ENCODE results near the gene CCDC91.
A peak's percentile ranks its signal among the peaks of the same experiment; 100 is the strongest.
"Not testable (repeated sequence)": the region's sequence is repeated elsewhere in the genome, so short reads cannot be mapped to it uniquely, and the experiment has no call there.

CCDC91 gene

DNA sequence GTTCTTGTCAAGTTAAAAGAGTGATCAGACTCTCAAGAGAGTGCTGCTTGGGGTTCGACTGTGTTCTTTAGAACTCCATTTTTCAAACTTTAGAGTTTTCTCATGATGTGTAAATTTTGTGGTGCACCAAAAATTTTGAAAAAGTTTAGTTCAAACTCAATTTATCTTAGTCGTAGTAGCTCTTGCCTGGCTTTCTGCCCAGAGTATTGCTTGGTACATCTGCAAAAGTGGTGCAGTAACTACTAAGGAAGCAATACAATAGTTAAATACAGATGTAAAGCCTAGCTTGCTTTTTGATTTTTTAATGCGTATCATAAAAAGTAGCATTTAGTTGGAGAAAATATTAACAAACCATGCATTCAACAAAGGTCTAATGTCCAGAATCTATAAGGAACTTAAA is 9.5 kb upstream of the CCDC91 start:
- no peak for DNase-seq (ENCODE audit: low read depth, low spot score)

DNA sequence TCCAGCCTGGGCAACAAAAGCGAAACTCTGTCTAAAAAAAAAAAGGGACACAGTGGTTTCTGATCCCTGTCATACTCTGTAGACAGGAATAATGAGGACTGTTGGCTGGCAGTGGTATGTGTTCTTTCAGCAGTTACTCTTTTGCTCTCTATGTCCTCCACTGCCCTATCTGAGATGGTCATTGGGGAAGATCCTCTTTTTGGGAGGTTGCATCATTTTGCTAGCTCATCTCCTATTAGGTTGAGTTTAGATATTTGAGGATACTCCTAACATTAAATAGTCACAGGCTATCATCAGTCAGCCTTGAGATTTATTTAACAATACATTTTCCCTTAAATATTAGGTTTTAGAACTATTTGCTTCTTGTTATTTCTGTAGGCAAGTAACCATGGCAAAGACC is 5.9 kb upstream of the CCDC91 start:
- no peak for DNase-seq (ENCODE audit: low read depth, low spot score)

DNA sequence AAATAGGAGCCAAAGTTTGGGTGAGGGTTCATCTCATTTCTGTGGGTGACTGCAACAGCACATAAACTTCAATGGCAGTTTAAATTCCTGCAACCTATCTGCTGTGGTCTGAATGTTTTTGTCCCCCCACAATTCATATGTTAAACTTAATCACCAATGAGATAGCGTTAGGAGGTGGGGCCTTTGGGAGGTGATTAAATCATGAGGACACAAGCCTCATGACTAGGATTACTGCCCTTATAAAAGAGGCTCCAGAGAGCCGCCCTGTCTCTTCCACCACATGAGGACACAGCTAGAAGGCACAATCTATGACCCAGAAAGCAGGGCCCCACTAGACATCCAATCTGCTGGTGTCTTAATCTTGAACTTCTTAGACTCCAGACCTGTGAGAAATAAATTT is 3.8 kb upstream of the CCDC91 start:
- no peak for DNase-seq (ENCODE audit: low read depth, low spot score)

DNA sequence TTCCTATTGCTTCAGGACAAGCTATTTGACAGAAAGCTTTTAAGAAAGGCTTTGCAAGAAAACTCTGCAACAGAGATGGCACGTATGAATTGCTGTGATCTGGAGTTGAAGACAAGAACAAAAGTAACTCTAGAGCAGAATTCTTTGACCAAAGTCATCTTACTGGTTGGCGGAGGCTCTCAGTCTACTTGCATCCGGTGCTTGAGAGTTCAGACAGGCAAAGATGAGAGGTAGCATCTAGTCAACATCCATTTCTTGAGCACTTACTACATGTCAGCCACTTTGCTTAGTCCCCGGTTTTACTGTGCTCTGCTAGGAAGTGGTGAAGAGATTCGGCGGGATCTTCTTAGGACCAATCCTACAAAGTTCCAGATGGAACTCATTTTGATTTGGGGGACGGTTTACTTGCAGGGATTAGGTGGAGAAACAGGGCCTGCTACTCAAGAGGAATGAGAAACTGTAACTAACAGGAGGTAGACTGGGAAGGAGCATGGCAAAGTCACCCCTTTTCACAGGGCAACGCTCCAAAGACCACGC is 404 bp upstream of the CCDC91 start:
- DNase-seq (ENCODE audit: low read depth, low spot score), result peak; percentile 16

DNA sequence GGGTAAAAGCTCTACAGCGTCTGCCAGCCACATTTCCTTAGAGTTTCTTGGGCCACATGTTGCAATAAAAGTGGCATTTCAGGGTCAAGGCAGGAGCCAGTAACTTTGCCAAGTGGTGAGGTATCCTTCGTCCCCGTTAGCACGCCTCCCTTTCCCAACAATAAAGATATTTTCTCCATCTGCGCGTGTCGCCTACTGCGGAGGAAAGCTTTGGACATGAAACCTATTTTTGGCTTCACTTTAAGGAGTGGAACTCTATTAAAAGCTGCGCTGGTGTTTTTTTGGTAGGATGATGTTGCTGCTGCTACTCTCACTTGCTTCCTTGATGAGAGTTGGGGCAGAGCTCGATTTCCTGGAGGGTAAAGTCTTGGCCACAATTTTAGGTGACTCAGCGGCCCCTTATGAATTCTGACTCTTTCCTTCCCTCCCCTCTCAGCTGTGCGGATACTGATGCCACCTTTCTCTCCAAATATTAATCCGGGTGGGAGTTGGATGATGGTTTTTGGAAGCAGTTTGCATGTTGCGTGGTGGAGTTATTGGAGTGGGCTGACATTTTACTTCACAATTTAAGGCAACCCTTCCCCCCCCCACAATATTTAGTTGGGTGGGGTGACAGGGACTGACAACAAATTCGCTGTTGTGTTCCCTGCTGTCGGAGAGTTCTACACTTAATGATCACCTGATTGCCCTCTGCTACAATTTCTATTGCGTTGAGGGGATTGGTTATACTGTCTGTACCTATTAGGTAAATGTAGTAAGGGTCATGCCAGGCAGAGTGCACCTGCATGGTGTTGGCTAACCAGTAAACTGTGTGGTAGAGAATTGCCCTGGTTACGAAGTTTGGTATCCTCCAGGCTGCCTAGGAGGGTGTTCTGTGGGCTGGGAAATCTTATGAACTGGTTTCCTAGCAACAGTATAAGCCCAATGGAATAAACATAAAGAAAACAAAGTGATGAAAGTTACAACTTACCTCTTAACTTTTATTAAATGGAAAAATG is 1.1 kb downstream of the CCDC91 start:
- DNase-seq (ENCODE audit: low read depth, low spot score), result no peak

DNA sequence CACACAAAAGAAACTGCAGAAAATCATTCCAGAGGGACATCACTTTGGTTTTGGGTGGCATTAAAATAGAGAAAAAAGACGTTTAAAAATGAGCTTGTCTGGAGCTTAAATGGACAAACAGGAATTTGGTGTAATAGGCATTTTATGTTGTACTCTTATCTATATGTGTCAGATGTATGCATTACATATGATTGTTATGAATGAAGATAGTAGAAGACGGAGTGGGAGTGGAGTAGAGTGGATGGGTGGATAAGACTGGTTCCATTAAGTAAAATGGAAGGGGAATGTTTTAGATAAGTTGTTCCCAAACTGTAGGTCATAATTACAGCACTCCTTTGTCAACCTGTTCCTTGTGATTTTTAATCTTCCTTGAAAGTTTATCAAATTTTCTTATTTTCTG is 1.9 kb downstream of the CCDC91 start:
- DNase-seq (ENCODE audit: low read depth, low spot score), result no peak

DNA sequence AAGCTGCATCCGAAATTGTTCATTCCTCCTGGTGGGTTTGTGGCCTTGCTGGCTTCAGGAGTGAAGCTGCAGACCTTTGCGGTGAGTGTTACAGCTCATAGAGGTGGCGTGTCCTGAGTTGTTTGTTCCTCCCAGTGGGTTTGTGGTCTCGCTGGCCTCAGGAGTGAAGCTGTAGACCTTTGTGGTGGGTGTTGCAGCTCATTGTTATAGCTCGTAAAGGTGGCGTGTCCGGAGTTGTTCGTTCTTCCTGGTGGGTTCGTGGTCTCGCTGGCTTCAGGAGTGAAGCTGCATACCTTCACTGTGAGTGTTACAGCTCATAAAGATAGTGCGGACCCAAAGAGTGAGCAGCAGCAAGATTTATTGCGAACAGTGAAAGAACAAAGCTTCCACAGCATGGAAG is 4.4 kb downstream of the CCDC91 start:
- not testable (repeated sequence) for DNase-seq (ENCODE audit: low read depth, low spot score)

DNA sequence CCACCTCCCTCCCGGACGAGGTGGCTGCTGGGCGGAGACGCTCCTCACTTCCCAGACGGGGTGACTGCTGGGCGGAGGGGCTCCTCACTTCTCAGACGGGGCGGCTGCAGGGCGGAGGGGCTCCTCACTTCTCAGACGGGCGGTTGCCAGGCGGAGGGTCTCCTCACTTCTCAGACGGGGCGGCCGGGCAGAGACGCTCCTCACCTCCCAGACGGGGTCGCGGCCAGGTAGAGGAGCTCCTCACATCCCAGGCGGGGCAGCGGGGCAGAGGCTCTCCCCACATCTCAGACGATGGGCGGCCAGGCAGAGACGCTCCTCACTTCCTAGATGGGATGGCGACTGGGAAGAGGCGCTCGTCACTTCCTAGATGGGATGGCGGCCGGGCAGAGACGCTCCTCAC is 10.9 kb downstream of the CCDC91 start:
- DNase-seq (ENCODE audit: low read depth, low spot score), result not testable (repeated sequence)

DNA sequence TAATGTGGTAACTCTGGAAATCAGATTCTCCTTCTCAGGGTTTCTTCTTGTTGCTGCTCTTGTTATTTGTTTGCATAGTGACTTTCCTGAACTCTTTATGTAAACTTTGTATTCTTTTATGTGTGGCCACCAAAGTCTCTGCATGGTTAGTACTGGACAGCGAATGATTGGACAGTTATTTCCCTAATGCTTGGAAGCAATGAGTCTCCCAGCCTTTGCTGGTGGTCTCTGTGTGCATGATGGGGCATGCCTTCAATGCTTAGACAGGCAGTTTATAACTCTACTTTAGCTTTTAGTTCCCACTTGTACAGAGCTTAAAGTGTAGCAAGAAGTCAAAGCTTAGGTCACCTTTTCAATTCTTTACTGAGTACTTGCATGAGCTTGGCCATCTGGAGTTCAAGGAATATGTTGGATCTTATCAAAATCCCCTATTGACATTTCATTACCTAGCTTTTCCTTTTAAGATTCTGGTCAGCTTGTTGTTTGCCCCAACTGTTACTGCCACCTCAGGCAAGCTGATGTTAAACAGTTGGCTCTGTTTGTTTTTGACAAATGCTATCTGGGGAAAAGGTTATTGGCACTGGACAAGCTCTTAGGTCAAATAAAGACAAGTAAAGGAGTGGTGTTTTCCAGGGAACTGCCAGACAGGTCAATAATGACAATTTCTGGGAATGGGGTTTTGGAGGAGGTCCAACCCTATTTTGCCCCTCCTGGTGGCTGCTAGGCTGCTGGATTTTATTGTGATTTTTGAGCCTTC is 12.3 kb downstream of the CCDC91 start:
- DNase-seq (ENCODE audit: low read depth, low spot score), result no peak

DNA sequence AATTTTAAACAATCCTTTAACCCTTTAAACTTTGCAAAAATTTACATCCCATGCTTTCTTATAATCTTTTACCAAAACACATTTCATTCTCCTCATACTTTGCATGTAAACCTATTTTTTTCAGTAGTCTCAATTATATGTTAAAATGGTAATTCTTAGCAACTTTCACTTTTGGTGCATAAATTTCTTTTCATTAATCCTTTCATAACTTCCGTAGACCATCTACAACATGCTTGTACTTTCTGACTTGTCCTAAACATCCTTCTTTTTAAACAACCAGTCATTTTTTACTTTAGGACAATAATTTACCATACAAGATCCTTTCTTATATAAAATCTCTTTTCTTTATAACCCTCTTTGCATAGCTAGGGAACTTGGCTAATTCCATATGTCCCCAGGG is 19.5 kb downstream of the CCDC91 start:
- DNase-seq (ENCODE audit: low read depth, low spot score), result no peak

DNA sequence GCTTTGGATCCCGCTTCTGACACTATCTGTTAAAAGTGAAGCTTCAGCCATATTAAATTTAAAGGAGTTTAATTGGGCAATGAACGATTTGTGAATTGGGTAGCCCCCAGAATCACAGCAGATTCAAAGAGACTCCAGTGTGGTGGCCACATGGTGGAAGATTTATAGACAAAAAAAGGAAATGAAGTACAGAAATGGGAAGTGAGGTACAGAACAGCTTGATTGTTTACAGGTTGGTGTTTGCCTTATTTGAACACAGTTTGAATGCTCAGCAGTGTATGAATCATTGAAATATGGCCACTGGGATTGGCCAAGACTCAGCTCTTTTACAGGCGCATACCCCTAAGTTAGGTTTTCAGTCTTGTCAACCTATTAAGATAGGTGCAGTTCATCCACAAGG is 21.9 kb downstream of the CCDC91 start:
- no peak for DNase-seq (ENCODE audit: low read depth, low spot score)

DNA sequence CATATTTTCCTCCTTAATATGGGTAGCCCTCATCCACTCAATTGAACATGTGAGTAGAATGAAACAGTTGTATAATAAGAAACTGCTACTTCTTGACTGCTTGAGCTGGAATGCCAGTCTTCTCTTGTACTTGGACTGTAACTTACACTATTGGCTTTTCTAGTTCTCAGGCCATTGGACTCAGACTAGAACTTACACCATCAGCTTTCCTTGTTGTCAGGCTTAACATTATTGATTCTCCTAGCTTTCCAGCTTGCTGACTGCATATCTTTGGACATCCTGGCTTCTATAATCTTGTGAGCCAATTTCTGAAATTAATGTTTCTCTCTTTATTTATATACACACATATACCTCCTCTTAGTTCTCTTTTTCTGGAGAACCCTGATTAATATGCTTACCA is 24.8 kb downstream of the CCDC91 start:
- DNase-seq (ENCODE audit: low read depth, low spot score), result no peak

DNA sequence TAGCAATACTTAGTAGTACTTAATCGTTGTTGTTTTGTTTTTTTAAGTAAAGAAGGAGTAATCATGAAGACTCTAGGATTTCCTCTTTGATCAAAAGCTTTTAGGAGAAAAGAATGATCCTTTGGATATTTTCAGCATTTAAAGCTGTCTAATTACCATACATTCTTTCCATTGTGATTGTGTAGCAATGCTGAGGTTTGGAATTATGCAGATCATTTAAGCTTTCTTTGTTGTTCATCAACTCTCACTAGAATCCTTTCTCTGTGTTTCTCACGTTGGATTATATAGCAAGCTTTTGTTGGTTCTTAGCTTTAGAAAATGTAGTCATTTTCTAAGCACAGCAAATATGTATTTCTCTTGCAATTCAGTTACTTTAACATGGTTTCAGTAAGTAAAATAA is 25.8 kb downstream of the CCDC91 start:
- DNase-seq (ENCODE audit: low read depth, low spot score), result no peak

DNA sequence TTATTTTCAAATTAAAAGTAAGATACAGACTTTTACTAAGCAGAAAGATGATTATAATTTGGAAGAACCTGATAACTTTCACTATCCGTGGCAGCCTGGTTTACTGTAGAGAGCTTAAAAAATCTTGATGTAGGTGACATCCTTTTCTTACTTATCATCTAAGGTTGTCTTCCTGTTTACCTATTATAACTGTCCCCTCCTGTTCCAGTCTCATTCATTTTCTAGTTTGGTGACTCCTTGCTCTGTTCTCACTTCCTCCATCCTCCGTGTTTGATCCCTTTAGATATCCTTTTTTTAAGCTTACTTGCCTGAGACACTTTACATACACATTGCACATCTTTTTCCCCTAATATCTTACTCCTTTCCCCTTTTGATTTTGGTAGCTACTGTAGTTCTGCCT is 27.5 kb downstream of the CCDC91 start:
- no peak for DNase-seq (ENCODE audit: low read depth, low spot score)

DNA sequence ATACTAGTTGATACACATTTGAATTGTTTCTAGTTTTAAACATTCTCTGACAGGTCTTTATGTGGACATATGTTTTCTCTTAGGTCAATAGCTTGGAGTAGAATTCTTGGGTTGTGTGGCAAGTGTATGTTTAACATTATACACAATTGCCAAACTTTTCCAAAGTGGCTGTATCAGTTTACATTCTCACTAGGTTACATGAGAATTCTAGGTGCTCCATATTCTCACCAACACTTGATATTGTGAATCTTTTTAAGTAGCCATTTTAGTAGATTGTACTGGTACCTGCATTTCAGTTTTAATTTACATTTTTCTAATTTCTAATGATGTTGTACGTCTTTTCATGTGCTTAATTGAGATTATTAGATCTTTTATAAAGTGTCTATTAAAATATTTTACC is 28.6 kb downstream of the CCDC91 start:
- no peak for DNase-seq (ENCODE audit: low read depth, low spot score)

DNA sequence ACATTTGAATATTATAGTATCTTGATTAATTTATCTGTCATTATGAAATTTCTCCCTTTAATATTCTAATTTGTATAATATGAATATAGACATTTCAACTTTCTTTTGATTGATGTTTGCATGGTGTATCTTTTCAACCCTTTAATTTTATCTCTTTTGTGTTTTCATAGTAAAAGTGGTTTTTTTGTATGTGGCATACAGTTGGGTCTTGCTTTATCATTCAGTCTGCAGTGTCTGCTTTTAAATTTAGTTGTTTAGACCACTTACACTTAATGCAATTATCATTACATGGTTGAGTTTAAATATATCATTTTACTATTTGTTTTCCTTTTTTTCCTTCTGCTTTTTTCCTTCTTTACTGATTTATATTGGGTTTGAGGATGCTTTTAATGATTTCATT is 29.6 kb downstream of the CCDC91 start:
- no peak for DNase-seq (ENCODE audit: low read depth, low spot score)

DNA sequence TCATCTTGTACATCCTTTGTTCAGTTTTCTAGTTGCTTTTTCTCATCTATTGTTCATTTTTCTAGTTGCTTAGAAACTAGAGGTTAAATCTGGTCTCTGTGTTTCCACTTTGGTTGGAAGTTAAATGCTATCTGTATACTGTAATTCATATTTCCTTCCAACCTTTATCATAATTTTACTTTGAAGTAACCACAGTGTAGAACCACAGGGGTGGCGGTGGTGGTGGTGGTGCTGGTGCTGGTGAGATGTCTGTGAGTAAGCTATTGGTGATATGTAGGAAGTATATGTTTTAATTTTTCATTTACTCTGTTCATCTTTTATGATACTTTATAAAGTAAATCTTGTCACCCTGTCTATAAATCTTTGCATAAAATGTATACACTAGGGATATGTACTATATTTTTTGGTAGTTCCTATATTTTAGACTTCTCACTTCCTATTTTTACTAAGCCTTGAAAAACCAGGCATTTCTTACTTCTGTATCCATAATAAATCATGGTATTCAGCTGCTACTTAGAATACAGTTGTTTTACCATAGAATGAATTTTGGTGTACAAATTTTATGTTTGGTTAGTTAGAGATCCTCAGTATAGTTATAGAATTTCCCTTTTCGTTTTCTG is 31.9 kb downstream of the CCDC91 start:
- no peak for DNase-seq (ENCODE audit: low read depth, low spot score)

DNA sequence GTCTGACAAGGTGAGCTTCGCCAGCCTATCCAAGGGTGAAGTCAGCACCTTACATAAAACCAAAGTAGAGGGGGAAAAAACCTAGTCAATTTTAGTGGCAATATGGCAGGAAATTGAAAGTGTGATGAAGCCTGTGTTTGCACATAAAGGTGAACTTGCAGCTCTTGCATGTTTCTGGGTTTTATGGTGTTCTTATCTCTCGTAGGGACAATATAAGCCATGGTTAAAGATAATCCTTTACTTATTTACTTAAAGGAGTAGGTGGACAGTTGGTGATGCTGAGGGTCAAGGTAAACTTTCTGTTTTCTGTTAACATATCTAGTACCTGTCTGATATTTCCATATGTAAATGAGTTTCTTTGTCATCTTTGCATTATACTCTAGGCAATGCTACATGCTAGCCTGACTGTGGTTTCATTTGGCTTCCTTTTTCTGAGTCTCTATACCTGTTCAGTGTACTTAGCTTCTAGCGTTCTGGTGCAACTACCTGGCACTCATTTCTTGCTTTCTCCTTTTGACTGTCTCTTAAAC is 32.8 kb downstream of the CCDC91 start:
- no peak for DNase-seq (ENCODE audit: low read depth, low spot score)

DNA sequence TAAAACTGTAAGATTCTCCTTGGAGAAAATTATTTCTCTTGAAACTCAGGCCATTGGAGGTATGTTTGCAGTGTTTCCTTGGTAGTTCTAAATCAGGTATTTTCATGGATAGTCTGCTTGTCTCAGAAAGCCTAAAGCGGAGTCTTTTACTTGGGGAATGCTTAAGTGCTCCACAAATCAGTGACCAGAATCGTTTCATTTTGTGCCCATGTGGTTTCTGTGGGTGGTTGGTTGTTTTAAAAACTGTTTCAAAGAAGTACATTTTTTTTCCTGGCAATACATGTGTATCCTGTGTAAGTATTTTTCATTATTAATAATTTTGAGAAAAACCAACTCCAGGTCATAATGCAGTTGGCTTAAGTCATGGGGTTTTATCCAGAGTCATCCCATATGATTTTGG is 33.6 kb downstream of the CCDC91 start:
- no peak for DNase-seq (ENCODE audit: low read depth, low spot score)

DNA sequence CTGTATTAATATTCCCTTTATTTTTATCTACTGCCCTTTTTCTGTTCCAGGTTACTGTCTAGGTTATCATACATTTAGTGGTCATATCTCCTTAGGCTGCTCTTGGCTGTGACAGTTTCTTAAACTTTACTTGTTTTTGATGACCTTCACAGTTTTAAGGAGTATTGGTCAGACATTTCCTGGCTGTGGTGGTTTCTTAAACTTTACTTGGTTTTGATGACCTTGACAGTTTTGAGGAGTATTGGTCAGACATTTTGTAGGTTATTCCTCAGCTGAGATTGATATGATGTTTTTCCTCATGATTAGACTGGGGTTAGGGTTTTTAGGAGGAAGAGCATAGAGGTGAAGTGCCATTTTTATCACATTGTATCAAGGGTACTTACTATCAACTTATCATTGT is 36.4 kb downstream of the CCDC91 start:
- no peak for DNase-seq (ENCODE audit: low read depth, low spot score)

DNA sequence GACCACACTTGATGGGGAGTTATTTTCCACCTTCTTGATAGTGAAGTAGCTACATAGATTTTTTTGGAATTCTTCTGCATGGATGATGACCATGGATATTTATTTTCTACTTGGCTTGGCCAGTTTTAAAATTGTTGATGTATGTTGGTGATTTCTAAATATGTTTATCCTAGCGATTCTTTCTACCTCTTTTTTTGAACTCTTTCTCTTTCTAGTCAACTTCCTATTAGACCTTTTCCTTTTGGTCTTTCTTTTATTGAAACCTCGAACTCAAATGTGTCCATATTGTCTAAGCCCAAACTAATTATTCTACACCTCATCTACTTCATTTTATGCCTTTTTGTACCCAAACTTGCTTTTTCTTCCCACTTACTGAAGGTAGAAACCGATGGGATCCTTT is 37.0 kb downstream of the CCDC91 start:
- no peak for DNase-seq (ENCODE audit: low read depth, low spot score)

DNA sequence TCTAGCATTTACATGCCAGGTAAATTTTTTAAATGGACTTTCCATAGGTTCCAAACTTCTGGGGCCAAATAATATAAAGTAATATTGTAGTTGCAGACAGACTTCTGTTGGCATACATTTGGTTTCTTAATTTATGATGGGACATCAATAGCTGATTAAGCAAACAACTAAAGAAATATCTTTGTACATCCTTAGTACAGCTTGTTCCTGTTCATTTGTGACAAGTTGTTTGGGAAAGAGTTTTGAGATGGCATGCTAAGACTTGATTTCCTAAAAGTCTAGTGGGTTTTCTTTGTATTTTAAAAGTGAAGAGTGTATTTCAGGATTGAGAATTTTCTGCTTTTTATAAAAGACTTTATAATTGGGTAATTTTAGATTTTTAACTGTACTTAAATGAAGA is 41.0 kb downstream of the CCDC91 start:
- no peak for DNase-seq (ENCODE audit: low read depth, low spot score)

Data from brain pericyte (primary cell).